ENCODE data around the gene C8G. TPM values are rescaled to one million over a fixed set of nuclear protein-coding genes. Genes with fewer than 3 reads are reported as not detected.

C8G gene
- total RNA-seq, 2 experiments from 2014 or later: 1.4 to 1.5 TPM

DNA sequence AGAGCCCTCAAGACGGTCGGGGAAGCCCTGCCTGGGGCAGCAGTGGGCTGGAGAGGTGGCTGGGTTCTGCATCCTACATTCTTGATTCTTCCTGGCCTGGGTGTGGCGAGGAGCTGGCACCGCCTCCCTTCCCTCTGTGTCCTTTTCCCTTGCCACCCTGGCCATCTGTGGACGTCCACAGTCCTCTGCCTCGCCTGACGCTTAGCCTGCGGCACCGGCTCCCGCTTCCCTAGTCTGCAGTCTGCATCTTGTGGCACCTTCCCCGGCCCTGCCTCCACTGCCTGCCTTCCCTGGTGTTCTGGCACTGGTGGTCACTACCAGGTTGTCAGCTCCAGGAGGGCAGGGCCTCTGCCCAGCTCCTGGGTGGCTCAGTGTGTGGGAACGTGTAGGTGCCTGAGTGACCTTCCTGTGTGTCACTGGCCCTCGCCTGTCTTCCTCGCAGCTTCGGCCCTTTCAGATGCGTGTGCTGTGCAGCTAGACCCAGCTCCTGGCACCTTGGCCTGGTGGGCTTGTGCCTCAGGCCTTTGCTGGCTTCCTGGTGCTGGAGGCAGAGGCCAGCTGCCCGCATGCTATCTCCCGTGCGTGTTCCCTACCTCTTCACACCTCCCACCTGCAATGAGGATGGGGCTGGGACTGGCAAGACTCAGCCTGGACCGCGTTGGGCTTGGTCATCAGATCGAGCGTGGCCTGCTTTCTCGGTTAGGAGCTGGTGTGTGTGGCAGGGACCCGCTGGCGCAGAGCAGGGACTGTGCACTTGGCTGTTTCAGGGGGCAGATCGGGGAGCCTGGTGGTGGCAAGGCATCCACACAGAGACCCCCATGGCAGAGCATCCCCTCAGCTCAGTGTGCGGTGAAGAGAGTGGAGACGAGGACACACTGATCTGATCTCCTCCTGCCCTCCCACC is 37.8 kb upstream of the C8G start:
- Mint-ChIP-seq H3K9me3 (ENCODE audit: insufficient read depth) (no peaks in the 10 kb centered on the region), H3K36me3 (ENCODE audit: low read depth) (peaks cover 51% of the 10 kb centered on the region), H3K27me3 (ENCODE audit: low read depth) (no peaks in the 10 kb centered on the region), H3K4me3 (no peak overlapping the region), H3K4me1 (ENCODE audit: low read depth) (peaks cover 9% of the 10 kb centered on the region), H3K27ac (no peak overlapping the region)
- no peak for ATAC-seq
- CTCF ChIA-PET: no interaction called here
- DNase-seq: no peak
- POLR2A ChIA-PET: no interaction called here

DNA sequence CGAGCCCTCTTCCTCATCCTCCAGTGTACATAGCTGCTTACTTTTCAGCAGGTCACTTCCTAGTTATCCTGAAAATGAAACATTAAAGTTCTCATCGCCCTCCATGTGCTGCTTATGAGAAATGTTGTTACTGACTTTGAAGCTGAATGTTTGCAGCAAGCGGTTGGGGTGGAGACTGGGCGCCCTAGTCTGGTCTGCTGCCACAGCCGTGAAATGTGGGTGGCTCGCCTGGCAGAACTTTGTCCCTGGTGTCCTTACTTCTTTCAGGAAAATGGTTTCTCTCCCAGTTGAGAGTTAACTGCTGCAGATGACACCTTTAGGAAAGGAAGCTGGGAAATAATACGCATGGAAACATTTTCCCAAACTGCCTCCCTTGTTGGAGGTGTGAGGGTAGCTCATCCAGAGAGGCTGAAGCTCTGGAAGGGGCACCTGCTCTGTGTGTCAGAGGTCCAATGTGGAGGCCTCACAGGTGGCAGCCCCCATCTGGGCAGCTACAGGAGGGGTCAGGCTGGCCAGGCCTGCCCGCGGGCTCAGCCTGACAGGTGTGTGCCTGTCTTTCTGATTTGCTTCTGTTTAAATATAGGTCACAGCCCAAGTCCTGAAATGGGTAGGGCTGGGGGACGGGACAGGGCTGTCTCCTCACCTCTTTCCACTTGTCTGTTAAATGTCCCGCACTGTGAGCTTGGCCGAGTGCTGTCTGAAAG is 34.7 kb upstream of the C8G start:
- POLR2A ChIA-PET: interaction anchor here (0.6 to 1.2 kb wide), 2 partner anchors 52 to 86 kb away, joined by 3 read pairs; partner anchors contain the start of gene CLIC3
- peak; percentile 14 for ATAC-seq
- peaks cover 50% of the 10 kb centered on the region for H3K36me3 Mint-ChIP-seq (ENCODE audit: low read depth)
- DNase-seq: no peak
- no peak overlapping the region for H3K4me3 Mint-ChIP-seq
- CTCF ChIA-PET: no interaction called here
- no peaks in the 10 kb centered on the region for H3K9me3 Mint-ChIP-seq (ENCODE audit: insufficient read depth)
- H3K4me1 Mint-ChIP-seq (ENCODE audit: low read depth): no peaks in the 10 kb centered on the region
- H3K27ac Mint-ChIP-seq: no peak overlapping the region
- no peaks in the 10 kb centered on the region for H3K27me3 Mint-ChIP-seq (ENCODE audit: low read depth)

DNA sequence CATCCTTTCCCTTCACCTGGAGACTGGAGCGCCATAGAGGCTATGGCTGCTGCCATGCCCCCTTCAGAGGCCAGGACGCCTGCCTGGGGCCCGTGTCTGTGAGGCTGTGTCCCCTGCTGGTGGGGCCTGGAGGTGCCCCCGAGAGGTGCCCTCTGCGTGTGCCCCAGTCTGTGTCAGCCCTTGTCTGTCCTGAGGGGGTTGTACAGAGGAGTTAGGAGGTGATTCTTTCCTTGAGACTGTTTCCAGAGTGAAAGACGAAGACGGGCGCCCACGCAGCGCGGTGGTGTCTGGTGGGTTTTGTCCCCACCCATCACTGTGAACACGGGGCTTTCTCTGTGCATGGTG is 34.2 kb upstream of the C8G start:
- ChIA-PET CTCF (no interaction called here), POLR2A (interaction anchor here (1.2 kb wide), 1 partner anchor 85 kb away, joined by 3 read pairs; the partner anchor contains the start of gene CLIC3)
- Mint-ChIP-seq H3K27ac (no peak overlapping the region), H3K4me1 (ENCODE audit: low read depth) (no peaks in the 10 kb centered on the region), H3K9me3 (ENCODE audit: insufficient read depth) (no peaks in the 10 kb centered on the region), H3K36me3 (ENCODE audit: low read depth) (peaks cover 52% of the 10 kb centered on the region), H3K27me3 (ENCODE audit: low read depth) (no peaks in the 10 kb centered on the region), H3K4me3 (no peak overlapping the region)
- ATAC-seq (peak; percentile 47), DNase-seq (no peak)

DNA sequence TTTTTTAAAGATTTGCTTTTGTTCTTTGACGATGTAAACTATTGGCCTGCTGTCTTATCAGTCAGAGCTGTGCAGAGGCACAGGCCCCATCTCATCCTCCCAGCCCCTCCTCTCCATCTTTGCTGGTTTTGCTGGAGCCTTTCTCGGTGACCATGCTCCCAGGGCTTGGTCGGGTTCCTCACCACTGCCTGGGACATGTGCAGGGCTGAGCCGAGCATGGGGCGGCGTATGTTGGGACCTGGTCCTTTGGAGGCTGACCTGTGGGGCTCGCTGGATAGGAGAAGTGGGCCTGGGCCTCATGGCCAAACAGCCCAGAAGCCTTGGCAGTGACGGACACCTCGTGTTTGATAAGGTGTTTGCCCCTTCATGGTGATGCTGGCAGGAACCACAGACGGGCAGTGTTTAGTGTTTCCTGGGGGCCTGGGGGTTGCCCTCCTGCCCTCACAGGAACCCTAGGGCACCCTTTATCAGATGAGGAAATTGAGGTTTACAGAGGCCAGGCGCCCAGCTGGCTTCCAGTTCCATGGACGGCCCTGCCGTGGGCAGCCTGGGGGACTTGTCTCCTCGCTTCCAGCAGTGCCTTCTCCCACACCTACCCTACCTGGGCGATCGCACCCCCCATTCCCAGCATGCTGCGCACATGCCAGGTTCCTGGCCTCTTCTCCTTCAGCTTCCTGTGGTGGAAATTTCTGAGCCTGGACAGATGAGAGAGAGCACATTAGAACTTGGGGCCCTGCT is 31.2 kb upstream of the C8G start:
- Mint-ChIP-seq H3K9me3 (ENCODE audit: insufficient read depth) (no peaks in the 10 kb centered on the region), H3K27me3 (ENCODE audit: low read depth) (no peaks in the 10 kb centered on the region), H3K36me3 (ENCODE audit: low read depth) (peaks cover 53% of the 10 kb centered on the region), H3K4me3 (no peak overlapping the region), H3K4me1 (ENCODE audit: low read depth) (no peaks in the 10 kb centered on the region), H3K27ac (no peak overlapping the region)
- ChIA-PET POLR2A (no interaction called here), CTCF (no interaction called here)
- DNase-seq: no peak
- ATAC-seq: no peak

DNA sequence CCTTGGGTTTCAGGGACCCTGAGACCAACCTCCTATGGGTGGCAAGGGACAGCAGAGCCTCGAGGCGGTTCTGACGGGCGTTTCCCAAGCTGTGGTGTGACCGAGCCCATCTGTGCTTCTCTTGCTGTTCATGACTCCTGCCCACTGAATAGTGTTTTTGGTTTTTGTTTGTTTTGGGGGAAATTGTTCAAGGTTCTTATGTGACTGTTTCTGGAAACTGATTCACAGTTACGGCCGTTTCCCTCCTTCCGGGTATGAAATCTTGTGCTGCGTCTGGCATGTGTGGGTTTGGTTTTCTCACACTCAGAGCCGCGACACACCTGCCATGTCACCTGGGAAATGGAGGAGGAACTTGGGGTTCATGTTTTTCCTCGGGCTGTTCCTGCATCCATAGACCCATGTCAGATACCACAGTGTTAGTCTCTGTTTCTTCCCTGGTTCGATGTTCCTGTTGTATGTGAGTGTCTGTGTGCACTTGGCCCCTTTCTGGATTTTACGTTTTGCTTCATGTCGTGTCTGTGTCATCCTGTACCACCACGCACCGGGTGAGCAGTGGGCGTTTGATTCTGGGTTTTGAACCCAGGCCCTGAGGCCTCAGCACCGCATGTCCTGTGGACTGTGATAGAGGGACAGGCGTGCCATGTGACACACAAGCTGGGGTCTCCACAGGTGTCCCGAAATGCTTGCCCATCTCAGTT is 29.3 kb upstream of the C8G start:
- DNase-seq: no peak
- Mint-ChIP-seq H3K4me3 (no peak overlapping the region), H3K27ac (no peak overlapping the region), H3K4me1 (ENCODE audit: low read depth) (no peaks in the 10 kb centered on the region), H3K27me3 (ENCODE audit: low read depth) (no peaks in the 10 kb centered on the region), H3K36me3 (ENCODE audit: low read depth) (peaks cover 53% of the 10 kb centered on the region), H3K9me3 (ENCODE audit: insufficient read depth) (no peaks in the 10 kb centered on the region)
- ATAC-seq: no peak
- ChIA-PET CTCF (no interaction called here), POLR2A (no interaction called here)

DNA sequence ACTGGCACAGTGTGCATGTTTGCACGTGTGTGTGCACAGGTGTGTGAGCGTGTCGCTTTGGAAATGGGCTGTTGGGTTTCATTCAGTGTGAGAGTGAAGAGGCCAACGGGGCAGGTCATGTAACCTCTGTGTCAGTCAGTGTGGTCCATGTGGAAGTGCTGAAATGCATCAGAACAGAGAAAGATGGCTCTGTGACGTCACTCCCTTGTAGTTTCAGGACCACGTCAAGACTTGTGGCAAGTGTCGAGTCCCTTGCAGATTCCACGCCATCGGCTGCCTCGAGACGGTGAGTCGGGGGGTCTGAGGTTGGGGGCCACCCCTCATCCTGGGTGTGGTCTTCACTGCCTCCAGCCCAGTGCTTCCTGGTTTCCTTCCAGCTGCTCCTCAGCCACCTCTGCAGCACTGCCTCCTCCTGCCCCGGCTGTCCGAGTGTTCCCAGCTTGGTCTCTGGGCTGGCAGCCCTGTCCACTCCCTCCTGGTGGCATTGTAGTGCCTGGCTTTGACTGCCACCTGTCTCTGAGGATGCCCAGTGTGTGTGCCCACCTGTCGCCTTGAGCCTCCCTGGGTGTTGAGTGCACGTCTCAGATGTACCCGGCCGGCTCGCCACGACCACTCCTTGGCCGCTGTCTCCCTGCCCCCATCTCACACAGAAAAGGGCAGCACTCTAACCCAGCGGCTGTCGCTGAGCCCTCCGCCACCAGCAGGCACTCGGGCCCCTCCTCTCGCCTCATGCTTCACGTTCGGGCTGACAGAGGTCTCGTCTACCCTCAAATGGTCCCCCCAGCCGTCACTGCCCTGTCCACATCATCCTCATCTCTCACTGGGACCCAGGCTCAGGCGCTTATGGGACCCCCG is 28.5 kb upstream of the C8G start:
- ChIA-PET POLR2A (no interaction called here), CTCF (no interaction called here)
- no peaks in the 10 kb centered on the region for H3K4me1 Mint-ChIP-seq (ENCODE audit: low read depth)
- DNase-seq: no peak
- H3K36me3 Mint-ChIP-seq (ENCODE audit: low read depth): peaks cover 52% of the 10 kb centered on the region
- H3K4me3 Mint-ChIP-seq: no peak overlapping the region
- no peak for ATAC-seq
- H3K9me3 Mint-ChIP-seq (ENCODE audit: insufficient read depth): no peaks in the 10 kb centered on the region
- no peaks in the 10 kb centered on the region for H3K27me3 Mint-ChIP-seq (ENCODE audit: low read depth)
- peak overlapping the region; percentile 30 for H3K27ac Mint-ChIP-seq

DNA sequence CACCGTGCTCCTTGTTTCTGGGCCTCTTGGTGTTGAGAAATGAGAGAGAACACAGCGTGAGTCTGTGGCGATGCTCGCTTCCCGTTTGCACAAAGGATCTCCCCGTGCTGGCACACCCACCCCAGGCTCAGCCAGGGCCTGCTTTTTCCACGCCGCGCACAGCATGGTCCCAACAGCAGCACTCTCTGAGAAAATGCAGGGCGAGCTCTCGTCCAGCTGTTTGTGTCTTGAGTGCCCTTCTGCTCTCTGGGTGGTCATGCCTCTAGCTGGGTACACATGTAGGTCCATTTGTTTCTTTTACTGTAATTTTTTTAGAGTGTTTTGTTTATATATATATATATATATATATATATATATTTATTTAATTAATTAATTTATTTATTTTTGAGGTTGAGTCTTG is 27.1 kb upstream of the C8G start:
- ChIA-PET POLR2A (no interaction called here), CTCF (interaction anchor here (1.2 kb wide), 1 partner anchor 160 kb away, joined by 3 read pairs; no protein-coding TSS in a partner anchor)
- H3K4me1 Mint-ChIP-seq (ENCODE audit: low read depth): no peaks in the 10 kb centered on the region
- ATAC-seq: no peak
- H3K27ac Mint-ChIP-seq: peak overlapping the region; percentile 26
- H3K4me3 Mint-ChIP-seq: no peak overlapping the region
- H3K27me3 Mint-ChIP-seq (ENCODE audit: low read depth): no peaks in the 10 kb centered on the region
- peaks cover 56% of the 10 kb centered on the region for H3K36me3 Mint-ChIP-seq (ENCODE audit: low read depth)
- no peaks in the 10 kb centered on the region for H3K9me3 Mint-ChIP-seq (ENCODE audit: insufficient read depth)
- no peak for DNase-seq

DNA sequence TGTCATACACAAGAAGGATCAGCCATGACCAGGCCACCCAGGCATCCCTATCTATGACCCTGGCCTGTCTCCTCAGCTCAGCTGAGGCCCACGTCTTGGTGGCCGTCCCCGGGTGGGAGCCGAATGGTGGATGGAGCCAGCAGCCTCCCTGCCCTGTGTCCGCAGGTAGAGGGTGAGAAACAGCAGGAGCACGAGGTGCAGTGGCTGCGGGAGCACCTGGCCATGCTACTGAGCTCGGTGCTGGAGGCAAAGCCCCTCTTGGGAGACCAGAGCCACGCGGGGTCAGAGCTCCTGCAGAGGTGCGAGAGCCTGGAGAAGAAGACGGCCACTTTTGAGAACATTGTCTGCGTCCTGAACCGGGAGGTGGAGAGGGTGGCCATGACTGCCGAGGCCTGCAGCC is 25.0 kb upstream of the C8G start:
- ChIA-PET CTCF (interaction anchor here (0.6 to 1.7 kb wide), 3 partner anchors 17 to 173 kb away, joined by 3 to 4 read pairs (median 3); no protein-coding TSS in a partner anchor), POLR2A (no interaction called here)
- DNase-seq: no peak
- Mint-ChIP-seq H3K4me1 (ENCODE audit: low read depth) (peaks cover 4% of the 10 kb centered on the region), H3K36me3 (ENCODE audit: low read depth) (peaks cover 57% of the 10 kb centered on the region), H3K4me3 (no peak overlapping the region), H3K9me3 (ENCODE audit: insufficient read depth) (no peaks in the 10 kb centered on the region), H3K27ac (no peak overlapping the region), H3K27me3 (ENCODE audit: low read depth) (no peaks in the 10 kb centered on the region)
- ATAC-seq: no peak

DNA sequence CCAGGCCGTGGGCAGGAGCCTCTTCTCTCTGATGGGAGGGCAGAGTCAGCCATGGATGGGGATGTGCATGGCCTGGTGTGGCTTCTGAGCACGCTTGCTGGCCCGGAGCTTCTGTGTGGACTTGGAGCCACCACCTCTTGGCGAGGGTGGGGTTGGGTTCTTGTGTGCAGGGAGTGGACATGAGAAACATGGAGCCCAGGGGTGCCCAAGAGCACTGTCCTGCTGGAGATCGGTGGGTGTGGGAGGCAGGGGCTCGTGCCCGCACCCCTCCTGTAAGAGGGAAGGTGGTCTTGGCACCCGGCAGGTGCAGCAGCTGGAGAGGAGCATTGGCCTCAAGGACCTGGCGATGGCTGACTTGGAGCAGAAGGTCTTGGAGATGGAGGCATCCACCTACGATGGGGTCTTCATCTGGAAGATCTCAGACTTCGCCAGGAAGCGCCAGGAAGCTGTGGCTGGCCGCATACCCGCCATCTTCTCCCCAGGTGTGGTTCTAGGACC is 24.3 kb upstream of the C8G start:
- no peak for ATAC-seq
- H3K27me3 Mint-ChIP-seq (ENCODE audit: low read depth): no peaks in the 10 kb centered on the region
- H3K36me3 Mint-ChIP-seq (ENCODE audit: low read depth): peaks cover 52% of the 10 kb centered on the region
- no peak overlapping the region for H3K27ac Mint-ChIP-seq
- H3K4me3 Mint-ChIP-seq: no peak overlapping the region
- no peak for DNase-seq
- ChIA-PET POLR2A (no interaction called here), CTCF (interaction anchor here (1.0 to 1.7 kb wide), 2 partner anchors 16 to 114 kb away, joined by 3 to 4 read pairs; no protein-coding TSS in a partner anchor)
- peaks cover 4% of the 10 kb centered on the region for H3K4me1 Mint-ChIP-seq (ENCODE audit: low read depth)
- H3K9me3 Mint-ChIP-seq (ENCODE audit: insufficient read depth): no peaks in the 10 kb centered on the region

DNA sequence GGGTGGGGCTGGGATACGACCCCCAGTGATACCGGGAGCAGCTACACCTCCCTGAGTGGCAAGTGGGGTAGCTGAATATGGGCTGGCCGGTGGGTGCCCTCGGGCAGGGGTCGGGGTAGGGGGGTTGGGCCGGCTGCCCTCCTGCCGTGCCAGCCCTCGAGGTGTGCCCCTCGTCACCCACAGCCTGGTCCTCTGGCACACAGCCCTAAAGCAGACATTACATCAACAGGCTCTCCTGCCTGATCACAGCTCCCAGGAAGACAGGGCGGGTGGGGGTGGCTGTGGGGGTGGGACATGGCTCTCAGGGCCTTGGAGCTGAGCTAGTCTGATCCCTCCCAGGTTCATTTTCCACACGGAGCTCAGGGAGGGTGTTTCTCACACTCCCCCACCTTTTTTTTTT is 23.7 kb upstream of the C8G start:
- ChIA-PET POLR2A (no interaction called here), CTCF (no interaction called here)
- DNase-seq (no peak), ATAC-seq (no peak)
- Mint-ChIP-seq H3K9me3 (ENCODE audit: insufficient read depth) (no peaks in the 10 kb centered on the region), H3K4me3 (no peak overlapping the region), H3K27me3 (ENCODE audit: low read depth) (no peaks in the 10 kb centered on the region), H3K4me1 (ENCODE audit: low read depth) (peaks cover 4% of the 10 kb centered on the region), H3K36me3 (ENCODE audit: low read depth) (peaks cover 47% of the 10 kb centered on the region), H3K27ac (no peak overlapping the region)

DNA sequence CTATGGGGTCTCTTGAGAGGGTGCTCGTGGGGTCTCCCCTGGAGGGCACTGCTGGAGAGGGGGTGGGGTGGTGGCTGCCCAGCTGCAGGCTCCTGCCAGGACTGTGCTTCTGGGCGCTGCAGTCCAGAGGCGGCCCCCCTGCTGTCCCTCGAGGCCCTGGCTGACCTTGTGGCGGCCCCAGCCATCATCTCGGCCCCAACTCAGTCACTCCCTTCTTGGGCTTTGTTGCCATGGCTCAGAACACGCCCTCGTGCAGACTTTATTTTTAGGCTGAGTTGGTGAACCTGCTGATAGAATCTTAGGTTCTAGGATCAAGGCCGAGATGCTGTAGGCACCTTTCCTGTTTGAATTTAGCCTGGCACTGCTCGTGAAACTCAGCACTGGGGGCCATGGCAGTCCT is 23.3 kb upstream of the C8G start:
- ATAC-seq: no peak
- Mint-ChIP-seq H3K9me3 (ENCODE audit: insufficient read depth) (no peaks in the 10 kb centered on the region), H3K36me3 (ENCODE audit: low read depth) (peaks cover 46% of the 10 kb centered on the region), H3K27me3 (ENCODE audit: low read depth) (no peaks in the 10 kb centered on the region), H3K4me1 (ENCODE audit: low read depth) (peaks cover 4% of the 10 kb centered on the region), H3K4me3 (no peak overlapping the region), H3K27ac (no peak overlapping the region)
- CTCF ChIA-PET: no interaction called here
- no peak for DNase-seq
- POLR2A ChIA-PET: no interaction called here
